ENCODE results near the gene MEGF6.

The MEGF6 gene

GRCh38 chr1:3610527-3611169, 660 bp downstream of the MEGF6 start:
- no peak for DNase-seq

- no peak for DNase-seq
Observed at GRCh38 chr1:3609769-3610526, 1.4 kb downstream of the MEGF6 start.

- DNase-seq: no peak
Observed at GRCh38 chr1:3609016-3609768, 2.1 kb downstream of the MEGF6 start.

- no peak for DNase-seq
Observed at GRCh38 chr1:3608154-3608553, 3.2 kb downstream of the MEGF6 start.

DNA sequence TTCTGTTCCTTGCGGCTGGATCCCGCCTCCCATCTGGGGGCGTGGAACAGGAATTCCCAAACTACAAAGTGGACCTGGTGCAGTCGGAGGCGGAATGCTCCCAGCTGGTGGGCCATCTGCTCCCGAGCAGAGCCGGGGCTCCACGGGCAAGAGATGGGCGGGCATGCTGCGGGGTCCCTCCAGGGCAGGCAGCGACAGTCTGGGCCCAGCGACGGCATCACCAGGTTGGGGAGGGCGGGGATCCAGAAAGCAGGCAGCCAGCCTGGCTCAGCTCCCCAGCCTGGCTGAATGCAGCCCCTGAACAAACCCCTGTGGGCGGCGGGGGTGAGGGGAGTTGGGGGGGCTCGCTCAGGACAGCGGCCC, 3.6 kb downstream of the MEGF6 start:
- peak in 1 of 56 donors; percentile 20 for DNase-seq

DNA sequence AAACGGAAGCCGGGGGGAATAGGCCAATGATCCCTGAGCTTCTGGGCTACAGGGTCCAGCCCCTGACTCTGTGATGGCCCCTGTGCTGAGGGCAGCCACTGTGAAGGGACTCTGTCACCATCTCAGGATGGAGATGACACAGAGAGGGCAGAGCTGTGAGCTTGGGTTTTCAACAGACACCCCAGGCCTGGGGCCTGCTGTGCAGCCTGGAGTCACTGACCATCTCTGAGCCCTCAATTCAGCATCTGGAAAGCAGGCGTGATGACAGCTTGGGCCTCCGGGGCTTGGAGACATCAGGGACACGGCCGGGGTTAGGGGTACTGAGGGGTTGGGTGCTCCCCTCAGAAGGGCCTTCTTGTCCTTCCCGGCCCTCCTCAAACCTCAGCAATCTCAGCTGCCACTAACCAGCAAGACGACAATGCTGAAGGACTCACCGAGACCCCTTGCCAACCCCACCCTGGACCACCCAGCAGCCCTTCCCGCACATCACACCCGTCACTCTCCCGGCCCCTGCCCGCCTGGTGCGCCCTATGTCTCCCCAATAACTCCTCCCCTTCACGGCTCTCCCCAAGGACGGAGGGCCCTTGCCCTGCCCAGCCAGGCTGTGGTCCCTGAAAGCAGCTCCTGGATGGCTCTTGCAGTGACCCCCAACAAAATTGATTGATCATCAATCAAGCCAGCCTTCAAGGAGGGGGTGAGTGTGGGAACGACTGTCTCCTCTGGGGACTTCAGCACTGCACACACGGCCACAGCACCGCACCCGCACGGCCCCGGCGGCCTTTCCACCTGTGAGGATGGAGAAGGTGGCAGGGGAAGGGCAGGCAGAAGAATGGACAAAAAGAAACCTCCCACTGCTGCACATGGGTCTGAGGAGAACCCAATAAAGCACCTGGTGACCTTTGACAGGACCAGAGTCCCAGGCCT, 4.3 kb downstream of the MEGF6 start:
- no peak for DNase-seq

DNA sequence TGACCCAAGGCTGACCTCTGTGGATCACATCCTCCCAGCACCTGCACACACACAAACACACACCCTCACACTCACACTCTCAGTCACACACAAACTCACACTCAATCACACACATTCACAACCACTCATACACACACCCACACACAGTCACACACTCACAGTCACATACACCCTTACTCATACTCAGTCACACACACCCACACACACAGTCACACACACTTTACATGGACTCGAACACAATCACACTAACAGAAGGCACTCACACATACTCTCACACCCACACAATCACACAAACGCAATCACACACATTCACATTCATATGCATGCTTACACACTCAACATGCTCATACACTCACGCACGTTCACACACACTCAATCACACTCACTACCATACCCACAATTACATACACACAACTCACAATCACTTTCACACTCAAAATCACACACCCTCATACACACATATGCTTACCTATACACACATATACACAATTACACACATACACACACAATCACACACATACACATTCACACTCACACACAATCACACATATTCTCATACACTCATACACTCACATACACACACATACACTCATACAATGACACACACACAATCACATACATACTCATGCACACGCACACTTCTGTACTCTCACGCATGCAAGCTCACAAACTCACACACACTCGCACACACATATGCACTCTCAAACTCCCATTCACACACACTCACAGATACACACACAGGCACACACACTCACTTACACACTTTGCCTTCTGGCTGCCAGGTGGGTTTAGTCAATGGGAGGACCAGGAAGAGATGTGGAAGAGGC, 6.1 kb downstream of the MEGF6 start:
- DNase-seq: no peak

DNA sequence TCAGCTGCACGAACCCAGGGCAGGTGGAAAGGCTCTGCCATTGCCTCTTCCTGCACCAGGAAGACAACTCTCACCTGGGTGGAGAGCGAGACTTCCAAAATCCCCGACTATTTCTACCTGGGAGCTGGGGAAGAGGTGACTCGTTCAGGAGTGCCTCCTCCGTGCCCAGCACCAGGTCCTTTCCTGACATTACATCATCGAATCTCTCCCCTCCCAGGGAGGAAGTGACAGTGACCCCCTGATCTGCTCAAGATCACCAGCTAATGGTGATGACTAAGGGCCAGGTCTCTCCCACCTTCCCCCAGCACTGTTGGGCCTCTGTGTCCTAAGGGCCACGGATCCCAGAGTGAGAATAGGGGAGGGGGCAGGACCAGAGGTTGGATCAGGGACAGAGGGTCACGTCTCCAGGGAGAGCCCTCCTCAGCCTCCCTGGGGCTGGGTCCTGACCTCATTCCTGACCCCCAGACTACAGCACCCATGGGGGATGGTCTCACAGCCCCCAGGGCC, 6.8 kb downstream of the MEGF6 start:
- no peak for DNase-seq

GRCh38 chr1:3603571-3604467, 7.5 kb downstream of the MEGF6 start:
- DNase-seq: no peak

DNA sequence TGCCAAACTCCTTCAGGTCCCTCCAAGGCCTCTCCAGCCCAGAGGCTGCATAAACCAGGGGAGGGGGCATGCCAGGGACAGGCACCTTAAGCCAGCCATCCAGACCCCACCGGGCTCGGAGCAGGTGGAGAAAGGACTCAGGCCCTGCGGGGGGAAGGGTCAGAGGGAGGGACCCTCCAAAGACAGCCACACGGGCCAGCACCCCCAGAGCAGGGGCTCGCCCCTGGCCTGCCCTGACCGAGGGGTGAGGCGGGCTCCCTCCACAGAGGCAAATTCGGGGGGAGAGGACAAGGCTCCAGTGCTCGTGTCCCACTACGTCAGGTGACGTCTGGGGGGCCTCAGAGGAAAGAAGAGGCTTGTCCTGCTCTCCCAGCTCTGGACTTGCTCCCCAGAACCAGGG, 8.2 kb downstream of the MEGF6 start:
- no peak for DNase-seq

DNA sequence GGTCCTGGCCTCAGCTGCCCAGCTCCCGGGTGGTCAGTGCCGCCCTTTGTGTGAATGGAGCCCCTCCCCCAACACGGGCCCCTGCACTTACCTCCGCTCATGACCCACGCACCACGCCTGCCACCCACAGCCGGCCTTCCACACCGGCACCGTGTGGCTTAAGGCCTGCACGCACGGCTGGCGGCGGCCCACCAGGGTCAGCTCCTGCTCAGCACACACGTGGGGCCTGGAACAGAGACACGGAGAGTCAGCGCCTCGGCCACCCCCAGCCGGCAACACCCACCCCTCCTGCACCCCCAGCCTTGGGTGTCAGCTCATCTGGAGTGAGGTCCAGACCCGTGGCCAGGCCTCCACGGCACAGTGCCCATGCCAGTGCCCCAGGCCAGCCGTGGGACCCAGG, 8.9 kb downstream of the MEGF6 start:
- DNase-seq: no peak

- no peak for DNase-seq
Observed at GRCh38 chr1:3601743-3602142, 9.6 kb downstream of the MEGF6 start.

DNA sequence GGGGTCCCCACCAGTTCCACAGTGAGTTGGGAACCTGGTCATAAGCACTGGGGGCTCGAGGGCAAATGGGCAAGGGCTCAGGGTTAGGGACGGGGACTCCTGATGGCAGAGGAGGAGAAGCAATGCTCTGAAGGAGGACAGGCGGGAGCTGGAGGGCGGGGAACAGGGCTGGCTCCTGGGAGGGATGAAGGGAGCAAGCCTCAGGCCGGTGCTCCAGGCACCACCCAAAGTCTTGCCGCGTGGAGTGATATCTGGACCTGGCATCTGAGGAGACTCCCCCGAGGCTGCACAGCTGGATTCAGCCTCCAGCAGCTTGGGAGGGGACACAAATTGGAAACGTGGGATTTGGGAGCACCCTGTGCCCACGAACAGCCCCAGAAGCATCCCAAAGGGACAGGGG, 11.0 kb downstream of the MEGF6 start:
- no peak for DNase-seq

DNA sequence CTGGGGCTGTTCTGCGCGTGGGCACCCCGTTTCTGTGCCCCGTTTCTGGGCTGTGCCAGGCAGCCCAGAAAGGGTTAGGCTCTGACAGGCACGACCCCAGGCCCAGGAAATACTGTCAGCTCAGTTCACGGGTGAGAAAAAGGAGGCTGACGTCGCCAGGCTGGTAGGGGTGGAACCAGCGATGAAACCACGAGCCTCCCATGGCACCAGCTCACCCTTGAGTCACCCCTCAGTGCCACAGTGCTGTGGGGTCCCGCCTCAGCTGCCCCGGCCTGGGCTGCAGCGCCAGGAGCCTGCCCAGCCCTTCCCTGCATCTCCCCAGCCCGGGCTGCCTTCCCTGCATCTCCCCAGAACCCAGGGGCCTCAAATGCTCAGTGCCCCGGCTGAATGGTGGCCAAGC, 11.5 kb downstream of the MEGF6 start:
- no peak for DNase-seq

DNA sequence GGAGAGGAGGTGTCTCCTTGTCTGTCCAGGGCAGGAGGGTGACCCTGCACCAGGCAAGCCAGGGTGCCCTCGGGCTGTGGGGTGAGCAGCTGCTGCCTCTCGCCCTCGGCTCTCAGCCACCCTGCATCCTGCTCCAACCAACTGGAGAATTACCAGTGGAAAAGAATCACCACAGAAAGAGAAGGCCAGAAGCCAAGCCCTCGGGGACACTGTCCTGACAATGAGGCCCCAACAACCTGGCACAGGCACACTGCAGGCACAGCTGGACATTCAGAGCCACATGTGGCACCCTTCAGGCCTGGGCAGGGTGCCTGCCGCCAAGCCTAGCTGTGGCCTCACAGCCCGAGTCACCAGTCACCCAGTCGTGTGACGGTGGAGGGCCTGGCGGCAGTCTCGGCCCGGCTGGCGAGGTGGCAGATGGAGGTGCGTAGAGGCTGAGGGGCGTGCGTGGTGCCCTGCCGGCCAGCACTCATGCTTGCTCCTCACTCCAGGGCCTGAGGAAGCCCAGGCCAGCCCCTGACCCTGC, 12.0 kb downstream of the MEGF6 start:
- DNase-seq: peak in 2 of 56 donors; percentile 19 to 35

DNA sequence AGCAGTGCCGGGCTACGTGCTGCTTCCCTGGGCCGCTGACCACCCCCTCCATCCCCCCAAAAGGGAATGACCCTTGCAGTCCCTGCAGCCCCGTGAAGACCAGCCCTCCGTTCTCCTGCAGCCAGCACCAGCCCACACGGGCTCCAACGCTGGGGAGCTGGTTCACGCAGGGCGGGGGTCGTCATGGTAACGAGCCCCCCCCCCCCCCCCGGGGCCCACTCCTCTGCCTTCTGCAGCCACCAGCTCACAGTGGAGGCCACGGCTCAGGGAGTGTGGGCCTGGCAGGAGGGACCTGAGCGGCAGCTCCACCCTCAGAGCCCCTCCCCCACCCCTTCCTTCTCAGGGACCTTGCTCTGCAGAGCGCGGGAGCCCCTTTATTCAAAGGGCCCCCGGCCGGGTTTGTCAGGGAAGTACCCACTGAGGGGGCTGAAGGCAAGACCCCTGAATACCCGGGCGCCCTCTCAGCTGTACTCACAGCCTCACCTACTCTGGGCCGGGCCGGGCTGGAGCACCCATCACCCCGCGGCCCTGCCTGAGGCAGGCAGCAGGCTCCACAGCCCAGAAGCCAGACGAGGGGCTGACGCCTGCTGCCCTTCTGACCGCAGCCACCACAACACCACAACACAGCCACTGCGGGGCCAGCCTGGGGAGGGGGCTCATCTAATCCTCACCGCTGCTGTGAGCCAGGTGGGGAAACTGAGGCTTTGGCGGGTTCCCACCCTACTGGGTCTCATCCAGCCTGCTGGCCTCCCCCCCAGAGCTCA, 12.6 kb downstream of the MEGF6 start:
- DNase-seq: no peak

- peak in 2 of 56 donors; percentile 20 to 23 for DNase-seq
Observed at GRCh38 chr1:3598051-3598491, 13.2 kb downstream of the MEGF6 start.

DNA sequence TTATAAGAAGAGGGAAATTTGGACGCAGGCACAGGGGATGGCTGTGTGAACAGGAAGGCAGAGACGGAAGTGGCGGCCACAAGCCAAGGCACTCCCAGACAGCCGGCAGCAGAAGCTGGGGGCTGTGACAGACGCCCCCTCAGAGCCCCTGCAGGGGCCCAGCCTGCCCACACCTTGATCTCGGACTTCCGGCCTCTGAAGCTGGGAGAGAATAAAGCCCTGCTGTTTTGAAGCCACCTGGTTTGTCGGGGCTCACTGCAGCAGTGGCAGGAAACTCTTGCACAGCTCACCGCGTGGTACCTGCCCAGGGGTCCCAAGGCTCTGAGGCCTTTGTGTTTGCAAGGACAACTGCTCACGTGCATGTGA, 13.7 kb downstream of the MEGF6 start:
- no peak for DNase-seq

Data from amygdala (tissue), 56 donors.